PC-9 (cell line): ENCODE measurements around the gene SLC22A1. TPM values are rescaled to one million over a fixed set of nuclear protein-coding genes. Genes with fewer than 3 reads are reported as not detected.

Experiments
- BruUV-seq: library from RNA; stranded (reverse); fragments of 400-500 nt; replicated peaks from 2 replicates; lab custom pipeline; 2021; lab: Mats Ljungman, UMichigan
- CTCF ChIA-PET: fragments of 300-600 bp; sonication (Branson Sonifier 250); formaldehyde crosslinking; loops from one replicate; lab custom pipeline; 2022; ENCODE audit warnings: antibody characterized with exemption; lab: Charles Lee
- POLR2A ChIA-PET: fragments of 300-600 bp; sonication (Branson Sonifier 250); formaldehyde crosslinking; loops from one replicate; lab custom pipeline; 2022; ENCODE audit warnings: antibody characterized with exemption; ENCODE audit not compliant: unreplicated experiment; lab: Charles Lee
- DNase-seq, 2 experiments: peaks; one replicate each; pipeline versions ENCODE4 v3.0.0 to v3.0.0-alpha.2; 2015 to 2022; ENCODE audit warnings: mixed read lengths in 1 of 2
- H2AFZ ChIP-seq: fragments of 200-600 bp; sonication (generic); 2 replicates; pipeline ENCODE4 v1.8.1; 2017; ENCODE audit warnings: antibody characterized with exemption
- H3F3A ChIP-seq: fragments of 200-600 bp; sonication (generic); 2 replicates; pipeline ENCODE4 v1.8.1; 2017; ENCODE audit warnings: antibody characterized with exemption, mild to moderate bottlenecking, low read depth; ENCODE audit not compliant: insufficient read depth
- H3K27ac ChIP-seq: fragments of 200-600 bp; sonication (generic); 2 replicates; pipeline ENCODE4 v1.6.1; 2016; ENCODE audit warnings: mixed run types
- H3K27me3 ChIP-seq: fragments of 200-600 bp; sonication (generic); 2 replicates; pipeline ENCODE4 v1.6.1; 2016; ENCODE audit warnings: low read depth, mixed run types; ENCODE audit not compliant: insufficient read depth
- H3K36me3 ChIP-seq: fragments of 200-600 bp; sonication (generic); 2 replicates; pipeline ENCODE4 v1.6.1; 2016; ENCODE audit warnings: low read depth, mixed run types
- H3K4me1 ChIP-seq: fragments of 200-600 bp; sonication (generic); replicated peaks from 2 replicates; pipeline ENCODE4 v1.6.1; 2016; ENCODE audit warnings: mixed run types; ENCODE audit not compliant: insufficient read depth
- H3K4me2 ChIP-seq: fragments of 200-600 bp; sonication (generic); 2 replicates; pipeline ENCODE4 v1.6.1; 2017; ENCODE audit warnings: mixed run types
- H3K4me3 ChIP-seq: fragments of 200-600 bp; sonication (generic); 2 replicates; pipeline ENCODE4 v1.6.1; 2016; ENCODE audit warnings: mixed run types
- H3K79me2 ChIP-seq: fragments of 200-600 bp; sonication (generic); 2 replicates; pipeline ENCODE4 v1.6.1; 2017; ENCODE audit warnings: low read depth, mixed run types
- H3K9me2 ChIP-seq: fragments of 200-600 bp; sonication (generic); 2 replicates; pipeline ENCODE4 v1.8.1; 2017; ENCODE audit warnings: mild to moderate bottlenecking; ENCODE audit not compliant: insufficient read depth
- H3K9me3 ChIP-seq: fragments of 200-600 bp; sonication (generic); 2 replicates; pipeline ENCODE4 v1.8.1; 2016; ENCODE audit warnings: low read depth; ENCODE audit not compliant: insufficient read depth
- H4K20me1 ChIP-seq: fragments of 200-600 bp; sonication (generic); 2 replicates; pipeline ENCODE4 v1.8.1; 2017; ENCODE audit not compliant: insufficient read depth
- CTCF ChIP-seq: fragments of 200-600 bp; sonication (generic); conservative IDR thresholded peaks from 2 replicates; pipeline ENCODE4 v1.6.1; 2017; ENCODE audit warnings: mixed run types, antibody characterized with exemption, mild to moderate bottlenecking, moderate library complexity
- EZH2 ChIP-seq: fragments of 200-600 bp; sonication (generic); IDR thresholded peaks from 2 replicates; pipeline ENCODE4 v1.8.0; 2017; ENCODE audit warnings: antibody characterized with exemption, low read depth
- intact Hi-C: fragments of 100-400 bp; cut with micrococcal nuclease; formaldehyde crosslinking; loops from one replicate; pipeline ENCODE4 v1.10.0; 2022; ENCODE audit not compliant: unreplicated experiment
- total RNA-seq: library from RNA; stranded (reverse); gene quantifications from 2 replicates; pipeline ENCODE4 v1.2.3, GENCODE V29; 2021

The SLC22A1 gene
- total RNA-seq, 1 experiment from 2014 or later, result not detected

DNA sequence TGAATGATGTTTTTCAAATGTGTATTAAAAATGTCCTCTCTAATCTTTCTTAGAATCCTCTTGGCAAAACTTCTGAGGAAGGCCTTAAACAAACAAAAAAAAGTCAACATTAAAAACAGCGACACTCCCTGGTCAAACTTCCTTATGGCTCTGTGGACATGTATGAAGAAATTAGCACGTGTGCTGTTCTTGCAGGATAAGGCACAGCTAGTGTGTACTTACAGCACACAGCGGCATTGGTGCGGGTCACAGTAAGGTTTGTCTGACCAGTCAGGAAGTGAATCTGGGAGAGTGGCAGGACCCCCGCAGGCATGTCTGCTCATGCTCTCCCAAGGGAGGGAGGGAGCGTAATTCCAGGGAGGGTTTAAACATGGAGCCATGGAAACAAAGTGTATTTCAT is 38.8 kb downstream of the SLC22A1 start:
- no peaks in the 10 kb centered on the region for H3K9me2 ChIP-seq
- no peaks in the 10 kb centered on the region for H3K79me2 ChIP-seq
- H3K4me1 ChIP-seq, result no peaks in the 10 kb centered on the region
- H3K9me3 ChIP-seq, result no peaks in the 10 kb centered on the region; the same call in 1 of the 2 replicates
- no peak overlapping the region for H3K27ac ChIP-seq
- H3K36me3 ChIP-seq, result no peaks in the 10 kb centered on the region
- peak in 1 of 2 experiments; percentile 39 for DNase-seq
- intact Hi-C loops, result no loop called here
- no TSS peak for BruUV-seq
- no peaks in the 10 kb centered on the region for H3F3A ChIP-seq
- H3K4me3 ChIP-seq, result no peak overlapping the region
- ChIA-PET POLR2A (no interaction called here), CTCF (no interaction called here)
- H4K20me1 ChIP-seq, result no peaks in the 10 kb centered on the region
- H3K27me3 ChIP-seq, result no peaks in the 10 kb centered on the region
- H3K4me2 ChIP-seq, result no peak overlapping the region
- TF ChIP-seq EZH2, result no peak
- TF ChIP-seq CTCF, result no peak
- H2AFZ ChIP-seq, result no peak overlapping the region

- H3K79me2 ChIP-seq, result no peaks in the 10 kb centered on the region
- no peaks in the 10 kb centered on the region; the same call in 1 of the 2 replicates for H3K9me3 ChIP-seq
- H3K36me3 ChIP-seq, result no peaks in the 10 kb centered on the region
- H3K9me2 ChIP-seq, result no peaks in the 10 kb centered on the region
- DNase-seq, result no peak
- CTCF ChIA-PET, result no interaction called here
- no peak overlapping the region for H3K4me3 ChIP-seq
- no peaks in the 10 kb centered on the region for H3F3A ChIP-seq
- no peaks in the 10 kb centered on the region for H3K27me3 ChIP-seq
- H2AFZ ChIP-seq, result no peak overlapping the region
- no TSS peak for BruUV-seq
- no peak overlapping the region for H3K4me2 ChIP-seq
- intact Hi-C loops, result no loop called here
- H3K27ac ChIP-seq, result no peak overlapping the region
- no peak for TF ChIP-seq CTCF
- no peak for TF ChIP-seq EZH2
- POLR2A ChIA-PET, result no interaction called here
- no peaks in the 10 kb centered on the region for H4K20me1 ChIP-seq
- H3K4me1 ChIP-seq, result no peaks in the 10 kb centered on the region
Observed at GRCh38 chr6:160160929-160161646, 39.5 kb downstream of the SLC22A1 start.

DNA sequence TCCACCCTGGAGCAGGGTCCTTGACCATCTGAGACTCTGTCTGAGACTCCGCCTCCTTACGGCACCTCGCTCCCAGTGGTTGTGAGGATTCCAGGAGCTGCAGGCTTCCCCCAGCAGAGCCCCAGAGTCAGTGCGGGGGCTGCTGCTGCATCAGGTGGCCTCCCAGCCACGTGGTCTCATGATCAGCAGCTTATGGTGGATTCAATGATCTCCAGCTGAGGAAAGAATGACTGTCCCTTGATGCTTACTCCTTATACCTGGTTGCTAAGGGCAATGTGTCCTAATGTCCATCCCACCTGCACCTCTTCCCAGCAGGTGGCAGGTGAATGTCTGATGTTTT is 40.0 kb downstream of the SLC22A1 start:
- Histone ChIP-seq H3K4me2 (no peak overlapping the region), H3K9me2 (no peaks in the 10 kb centered on the region), H3K27me3 (no peaks in the 10 kb centered on the region), H3K4me1 (no peaks in the 10 kb centered on the region), H3K4me3 (no peak overlapping the region), H3F3A (no peaks in the 10 kb centered on the region), H2AFZ (no peak overlapping the region), H3K79me2 (no peaks in the 10 kb centered on the region), H3K36me3 (no peaks in the 10 kb centered on the region), H3K9me3 (no peaks in the 10 kb centered on the region; the same call in 1 of the 2 replicates), H3K27ac (no peak overlapping the region), H4K20me1 (no peaks in the 10 kb centered on the region)
- ChIA-PET POLR2A (no interaction called here), CTCF (no interaction called here)
- no peak for DNase-seq
- no peak for TF ChIP-seq CTCF
- no peak for TF ChIP-seq EZH2
- intact Hi-C loops, result no loop called here
- no TSS peak for BruUV-seq
